PFSK-1 (cell line): ENCODE measurements around the gene GRIFIN.

Source experiments
- FOXP2 ChIP-seq: optimal IDR thresholded peaks from 2 replicates; pipeline ENCODE3; 2011; ENCODE audit warnings: borderline replicate concordance, control low read depth, inconsistent platforms; ENCODE audit not compliant: insufficient read depth; ENCODE audit errors: extremely low read length, extremely low read depth
- POLR2AphosphoS5 ChIP-seq: IDR thresholded peaks from 2 replicates; pipeline ENCODE4 v1.6.1; 2012; ENCODE audit warnings: low read depth, mild to moderate bottlenecking, control low read depth, low read length, moderate library complexity
- SIN3A ChIP-seq: IDR thresholded peaks from 2 replicates; pipeline ENCODE4 v1.6.1; 2012; ENCODE audit warnings: mild to moderate bottlenecking, low read length, moderate library complexity, borderline replicate concordance; ENCODE audit not compliant: insufficient read depth
- TAF1 ChIP-seq: IDR thresholded peaks from 2 replicates; pipeline ENCODE4 v1.6.1; 2012; ENCODE audit warnings: low read length, control low read depth, borderline replicate concordance; ENCODE audit not compliant: insufficient read depth
- TF ChIP-seq, protein P1 (sequence below), 2 experiments: IDR thresholded peaks; 2 replicates each; pipeline versions ENCODE4 v1.6.1 to v1.8.0; 2011 to 2012; ENCODE audit warnings: low read depth in 2 of 2, low read length in 2 of 2, control low read depth in 1 of 2, inconsistent platforms in 1 of 2, mild to moderate bottlenecking in 1 of 2, moderate library complexity in 1 of 2; ENCODE audit not compliant: insufficient read depth in 1 of 2

DNA sequence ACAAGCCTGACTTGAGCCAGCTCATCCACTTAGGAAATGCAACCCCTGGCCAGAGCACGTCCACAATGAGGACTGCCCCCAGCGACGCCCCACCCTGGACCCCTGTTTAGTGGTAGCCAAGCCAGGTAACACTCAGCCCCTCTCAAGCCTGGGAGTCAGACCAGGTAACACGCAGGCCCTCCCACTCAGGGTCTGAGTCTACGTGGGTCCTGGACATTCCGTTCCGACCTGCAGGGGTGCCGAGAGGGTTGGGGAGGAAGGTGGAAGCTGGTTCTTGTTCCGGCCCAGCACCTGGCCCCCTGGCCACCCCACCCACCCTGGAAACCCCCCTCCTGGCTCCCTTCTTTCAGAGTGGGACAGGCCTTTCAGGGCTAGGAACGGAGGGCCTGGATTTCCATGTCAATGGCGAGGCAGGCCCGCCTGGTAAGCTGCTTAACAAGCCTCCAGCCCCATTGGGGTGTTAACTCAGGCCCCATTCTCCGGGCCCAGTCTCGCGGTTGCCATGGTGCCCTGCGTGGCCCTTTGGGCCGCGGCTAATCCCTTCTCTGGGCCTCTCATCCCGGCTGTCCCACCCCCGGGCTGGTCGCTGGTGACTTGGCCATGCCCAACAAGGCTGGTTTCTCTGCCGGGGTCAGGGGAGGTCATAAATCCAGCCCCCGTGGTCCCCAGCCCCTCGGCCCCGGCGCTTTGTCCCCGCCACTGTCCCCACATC lies 23.7 kb upstream of the GRIFIN start:
- no peak for TF ChIP-seq SIN3A
- no peak for TF ChIP-seq POLR2AphosphoS5
- no peak for TF ChIP-seq FOXP2
- no peak for TF ChIP-seq TAF1
- TF ChIP-seq, protein P1, sequence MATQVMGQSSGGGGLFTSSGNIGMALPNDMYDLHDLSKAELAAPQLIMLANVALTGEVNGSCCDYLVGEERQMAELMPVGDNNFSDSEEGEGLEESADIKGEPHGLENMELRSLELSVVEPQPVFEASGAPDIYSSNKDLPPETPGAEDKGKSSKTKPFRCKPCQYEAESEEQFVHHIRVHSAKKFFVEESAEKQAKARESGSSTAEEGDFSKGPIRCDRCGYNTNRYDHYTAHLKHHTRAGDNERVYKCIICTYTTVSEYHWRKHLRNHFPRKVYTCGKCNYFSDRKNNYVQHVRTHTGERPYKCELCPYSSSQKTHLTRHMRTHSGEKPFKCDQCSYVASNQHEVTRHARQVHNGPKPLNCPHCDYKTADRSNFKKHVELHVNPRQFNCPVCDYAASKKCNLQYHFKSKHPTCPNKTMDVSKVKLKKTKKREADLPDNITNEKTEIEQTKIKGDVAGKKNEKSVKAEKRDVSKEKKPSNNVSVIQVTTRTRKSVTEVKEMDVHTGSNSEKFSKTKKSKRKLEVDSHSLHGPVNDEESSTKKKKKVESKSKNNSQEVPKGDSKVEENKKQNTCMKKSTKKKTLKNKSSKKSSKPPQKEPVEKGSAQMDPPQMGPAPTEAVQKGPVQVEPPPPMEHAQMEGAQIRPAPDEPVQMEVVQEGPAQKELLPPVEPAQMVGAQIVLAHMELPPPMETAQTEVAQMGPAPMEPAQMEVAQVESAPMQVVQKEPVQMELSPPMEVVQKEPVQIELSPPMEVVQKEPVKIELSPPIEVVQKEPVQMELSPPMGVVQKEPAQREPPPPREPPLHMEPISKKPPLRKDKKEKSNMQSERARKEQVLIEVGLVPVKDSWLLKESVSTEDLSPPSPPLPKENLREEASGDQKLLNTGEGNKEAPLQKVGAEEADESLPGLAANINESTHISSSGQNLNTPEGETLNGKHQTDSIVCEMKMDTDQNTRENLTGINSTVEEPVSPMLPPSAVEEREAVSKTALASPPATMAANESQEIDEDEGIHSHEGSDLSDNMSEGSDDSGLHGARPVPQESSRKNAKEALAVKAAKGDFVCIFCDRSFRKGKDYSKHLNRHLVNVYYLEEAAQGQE (IDR thresholded peaks at IDR 0.05; ENCODE audit: insufficient read depth in 1 of 2, low read depth in 2 of 2, low read length in 2 of 2) = no peak
